GM12878 (cell line): Measurements from ENCODE around the gene SCARB1. TPM values are rescaled to one million over a fixed set of nuclear protein-coding genes. Genes with fewer than 3 reads are reported as not detected.

Experiments used
- ATAC-seq: fragments of 200-7000 bp; cut with Tn5 transposase; 3 replicates; pipeline ENCODE4 v1.9.1; 2020; ENCODE audit warnings: mild to moderate bottlenecking, moderate library complexity
- BruUV-seq: library from RNA; stranded (reverse); fragments of 400-500 nt; replicated peaks from 2 replicates; lab custom pipeline; 2021; lab: Mats Ljungman, UMichigan
- CTCF ChIA-PET: fragments of 300-600 bp; sonication (Branson Sonifier 250); formaldehyde crosslinking; extraction: SDS; loops from one replicate; lab custom pipeline; 2021; ENCODE audit warnings: inconsistent platforms; lab: Yijun Ruan, JAX
- POLR2A ChIA-PET: fragments of 350-600 bp; formaldehyde crosslinking; extraction: SDS; loops from one replicate; lab custom pipeline; 2021; ENCODE audit warnings: inconsistent platforms; lab: Charles Lee
- RAD21 ChIA-PET: fragments of 300-600 bp; sonication (Branson Sonifier 250); formaldehyde crosslinking; loops from one replicate; lab custom pipeline; 2023; ENCODE audit warnings: antibody characterized with exemption; ENCODE audit not compliant: unreplicated experiment; lab: Charles Lee
- SMC1A ChIA-PET: fragments of 300-600 bp; sonication (Branson Sonifier 250); formaldehyde crosslinking; loops from one replicate; lab custom pipeline; 2023; ENCODE audit not compliant: unreplicated experiment, uncharacterized antibody; lab: Charles Lee
- DNase-seq: peaks from one replicate; pipeline ENCODE4 v3.0.0-alpha.2; 2011; ENCODE audit warnings: low read depth, low spot score
- FAIRE-seq: peaks from 3 replicates; lab custom pipeline; 2011; peaks lifted over from hg19 to GRCh38; lab: Jason Lieb, UNC
- H2AFZ ChIP-seq: 2 replicates; pipeline ENCODE4 v1.6.0; 2011; ENCODE audit warnings: low read depth, low read length, control low read depth; ENCODE audit not compliant: control insufficient read depth
- H3K27ac ChIP-seq: 2 replicates; pipeline ENCODE4 v1.5.1; 2011; ENCODE audit warnings: control low read depth; ENCODE audit not compliant: control insufficient read depth, insufficient read depth
- H3K27me3 ChIP-seq, 2 experiments: replicated peaks in 1 of 2; 2 replicates each; pipeline versions ENCODE4 v1.6.0 to v1.6.1; 2011; ENCODE audit warnings: low read length in 1 of 2; ENCODE audit not compliant: control insufficient read depth in 2 of 2, insufficient read depth in 2 of 2
- H3K36me3 ChIP-seq, 2 experiments: 2 replicates each; pipeline ENCODE4 v1.5.1; 2011; ENCODE audit warnings: low read length in 1 of 2; ENCODE audit not compliant: control insufficient read depth in 2 of 2, insufficient read depth in 2 of 2
- H3K4me1 ChIP-seq: 2 replicates; pipeline ENCODE4 v1.6.1; 2011; ENCODE audit warnings: mild to moderate bottlenecking, low read length, moderate library complexity, mixed read lengths; ENCODE audit not compliant: control insufficient read depth, insufficient read depth
- H3K4me2 ChIP-seq: 2 replicates; pipeline ENCODE4 v1.6.0; 2011; ENCODE audit warnings: control low read depth; ENCODE audit not compliant: control insufficient read depth, insufficient read depth
- H3K4me3 ChIP-seq: fragments of 200-600 bp; sonication (generic); 2 replicates; pipeline ENCODE4 v1.5.1; 2016
- H3K79me2 ChIP-seq: 2 replicates; pipeline ENCODE4 v1.6.0; 2011; ENCODE audit warnings: low read length; ENCODE audit not compliant: control insufficient read depth, insufficient read depth
- H3K9ac ChIP-seq: 2 replicates; pipeline ENCODE4 v1.8.0; 2011; ENCODE audit warnings: low read length, control low read depth, mixed read lengths; ENCODE audit not compliant: control insufficient read depth, insufficient read depth
- H3K9me3 ChIP-seq: replicated peaks from 3 replicates; pipeline ENCODE4 v1.5.1; 2011; ENCODE audit warnings: mild to moderate bottlenecking, low read length; ENCODE audit not compliant: control insufficient read depth, insufficient read depth
- H4K20me1 ChIP-seq: 2 replicates; pipeline ENCODE4 v1.6.0; 2011; ENCODE audit not compliant: control insufficient read depth, insufficient read depth
- ATF7 ChIP-seq: fragments of 450-650 bp; IDR thresholded peaks from 2 replicates; pipeline ENCODE4 v1.6.1; 2016; ENCODE audit warnings: low read depth, mild to moderate bottlenecking
- CREB1 ChIP-seq: IDR thresholded peaks from 2 replicates; pipeline ENCODE4 v1.6.1; 2012; ENCODE audit warnings: low read depth, mild to moderate bottlenecking, inconsistent platforms
- CREM ChIP-seq: IDR thresholded peaks from 2 replicates; pipeline ENCODE4 v1.6.1; 2014; ENCODE audit warnings: antibody characterized with exemption, low read depth
- GABPA ChIP-seq: IDR thresholded peaks from 2 replicates; pipeline ENCODE4 v1.6.1; 2014; ENCODE audit warnings: antibody characterized with exemption, low read depth, mild to moderate bottlenecking, inconsistent platforms
- KLF5 ChIP-seq: fragments of 450-650 bp; IDR thresholded peaks from 2 replicates; pipeline ENCODE4 v1.6.1; 2014; ENCODE audit warnings: mild to moderate bottlenecking; ENCODE audit not compliant: partially characterized antibody
- MEF2A ChIP-seq: IDR thresholded peaks from 2 replicates; pipeline ENCODE4 v1.6.1; 2011; ENCODE audit warnings: low read depth, mild to moderate bottlenecking, low read length, moderate library complexity; ENCODE audit not compliant: insufficient read depth
- MYB ChIP-seq: fragments of 150-350 bp; IDR thresholded peaks from 2 replicates; pipeline ENCODE4 v1.6.1; 2014; ENCODE audit warnings: mild to moderate bottlenecking, low read depth, low read length, borderline replicate concordance
- NRF1 ChIP-seq: conservative IDR thresholded peaks from 2 replicates; pipeline ENCODE4 v1.6.1; 2011; ENCODE audit warnings: mild to moderate bottlenecking, low read depth, low read length, improper control_type of control experiment
- SP1 ChIP-seq: IDR thresholded peaks from one replicate; pipeline ENCODE4 v1.6.1; 2011; ENCODE audit warnings: low read depth, low read length
- SPI1 ChIP-seq: IDR thresholded peaks from 2 replicates; pipeline ENCODE4 v1.6.1; 2011; ENCODE audit warnings: low read depth, mild to moderate bottlenecking, low read length, moderate library complexity, borderline replicate concordance; ENCODE audit not compliant: insufficient read depth
- SREBF2 ChIP-seq: IDR thresholded peaks from 2 replicates; pipeline ENCODE4 v1.6.1; 2012; ENCODE audit warnings: mild to moderate bottlenecking, low read length
- SUZ12 ChIP-seq: fragments of 200-600 bp; sonication (generic); IDR thresholded peaks from one replicate; pipeline ENCODE4 v1.6.1; 2018; ENCODE audit warnings: antibody characterized with exemption, mild to moderate bottlenecking; ENCODE audit not compliant: unreplicated experiment
- ZZZ3 ChIP-seq: IDR thresholded peaks from 2 replicates; pipeline ENCODE4 v1.6.1; 2011; ENCODE audit warnings: low read depth; ENCODE audit not compliant: control insufficient read depth, insufficient read length
- WGBS: methylation state at CpG from one replicate; pipeline ENCODE4 v1.1.6; 2016; ENCODE audit warnings: low lambda C conversion rate; ENCODE audit not compliant: insufficient replicate concordance, insufficient coverage; ENCODE audit errors: missing lambda C conversion rate; 5-methylcytosine and 5-hydroxymethylcytosine counted together
- in situ Hi-C: fragments of 300-500 bp; cut with MboI; formaldehyde crosslinking; loops from 9 replicates; pipeline ENCODE4 v1.14.3; 2018; ENCODE audit warnings: mixed read lengths
- intact Hi-C: fragments of 100-400 bp; cut with micrococcal nuclease; formaldehyde crosslinking; loops from one replicate; pipeline ENCODE4 v1.14.2; 2022; ENCODE audit not compliant: unreplicated experiment
- polyA plus RNA-seq, 11 experiments: library from polyadenylated mRNA; depleted of rRNA in 4 of 11; unstranded in 6 of 11; stranded (reverse) in 5 of 11; fragments of >200 nt; fragmentation: Nextera tagmentation in 4 of 11; fragmentation: Illumina TruSeq in 1 of 11; extraction: Ambion mirVana in 4 of 11; extraction: Trizol in 1 of 11; gene quantifications; 1 replicate in 1 of 11; 2 replicates in 10 of 11; pipeline versions ENCODE4 v1.2.1 to v1.2.3, GENCODE V29; 2011 to 2016; ENCODE audit warnings: inconsistent platforms in 2 of 11, missing spikeins in 2 of 11, low read depth in 1 of 11
- total RNA-seq, 4 experiments: library from RNA; depleted of rRNA in 3 of 4; stranded (reverse); fragments of >200 nt in 3 of 4; fragmentation: Illumina TruSeq in 1 of 4; extraction: Trizol in 1 of 4; gene quantifications; 2 replicates each; pipeline versions ENCODE4 v1.2.1 to v1.2.3, GENCODE V29; 2013 to 2021
- TF ChIP-seq, protein P1 (sequence below): IDR thresholded peaks from 2 replicates; pipeline ENCODE4 v1.6.1; 2011; ENCODE audit warnings: borderline replicate concordance, low read depth, mild to moderate bottlenecking, moderate library complexity, low read length; ENCODE audit not compliant: insufficient read depth, poor library complexity, severe bottlenecking
- TF ChIP-seq, protein P2 (sequence below): fragments of 450-650 bp; IDR thresholded peaks from 2 replicates; pipeline ENCODE4 v1.6.1; 2017; ENCODE audit warnings: mild to moderate bottlenecking
- TF ChIP-seq, protein P3 (sequence below): fragments of 450-650 bp; IDR thresholded peaks from 2 replicates; pipeline ENCODE4 v1.6.1; 2017; ENCODE audit warnings: mild to moderate bottlenecking, low read depth, inconsistent platforms; ENCODE audit not compliant: poor library complexity, severe bottlenecking

The SCARB1 gene
- total and polyA plus RNA-seq, 10 of the 15 experiments (the other 5 are each of a cell fraction or from before 2014, with no cell fraction given), result 0.34 to 104 (median 63.1) TPM

DNA sequence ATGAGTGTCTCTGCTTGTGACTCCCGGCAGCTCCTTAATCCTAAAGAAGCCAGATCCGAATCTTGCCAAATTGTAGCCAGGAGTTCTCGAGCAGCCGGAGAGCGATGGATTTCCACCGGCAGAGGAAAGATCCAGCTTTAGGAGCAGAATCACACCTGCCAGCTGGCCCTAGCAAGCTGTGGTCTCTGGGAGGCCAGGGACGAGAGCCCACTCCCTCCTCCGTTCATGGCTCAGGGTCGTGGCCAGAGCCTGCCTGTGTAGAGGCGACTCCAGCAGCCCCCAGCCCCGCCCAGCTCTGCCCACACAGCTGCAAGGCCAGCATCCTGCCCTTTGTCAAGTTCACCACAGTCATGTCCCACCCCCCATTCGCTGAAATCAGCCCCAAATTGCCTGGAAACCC lies 121.0 kb downstream of the SCARB1 start (continued):
- TF ChIP-seq CREB1 (no peak), SUZ12 (no peak)
- TF ChIP-seq, all 136 proteins: peak for 0

DNA sequence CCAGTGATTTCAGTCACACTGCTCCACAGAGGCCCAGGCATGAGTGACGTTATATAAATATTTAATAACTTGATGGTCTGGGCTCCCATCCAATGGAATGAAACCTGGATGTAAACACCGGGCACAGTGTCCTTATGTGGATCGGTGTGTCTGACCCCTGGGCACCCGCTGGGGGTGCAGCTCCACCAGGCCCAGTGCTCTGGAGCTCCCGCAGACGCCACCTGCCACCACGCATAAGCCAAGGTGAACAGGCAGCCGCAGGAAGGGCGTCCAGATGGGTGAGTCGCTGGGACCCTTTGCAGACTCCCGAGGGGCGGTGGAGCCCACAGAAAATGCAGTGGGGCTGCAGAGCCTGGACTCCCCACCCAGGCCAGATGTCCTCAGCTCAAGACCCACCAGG lies 121.6 kb downstream of the SCARB1 start:
- no peak overlapping the region for H2AFZ ChIP-seq
- ChIA-PET SMC1A (no interaction called here), RAD21 (no interaction called here), POLR2A (no interaction called here), CTCF (interaction anchor here (1.4 to 1.7 kb wide), 2 partner anchors 22 to 29 kb away, joined by 5 to 6 read pairs; no protein-coding TSS in a partner anchor)
- H3K36me3 ChIP-seq, result no peaks in the 10 kb centered on the region
- no peak overlapping the region for H3K4me3 ChIP-seq
- H3K27ac ChIP-seq, result no peak overlapping the region
- DNase-seq (no peak), ATAC-seq (no peak), FAIRE-seq (no peak)
- no peaks in the 10 kb centered on the region; a peak in 1 of 4 replicates for H3K27me3 ChIP-seq
- no peaks in the 10 kb centered on the region; the same call in 2 of the 3 replicates for H3K9me3 ChIP-seq
- TF ChIP-seq NRF1 (no peak), ATF7 (no peak), MEF2A (no peak), MYB (no peak), CREM (no peak), SP1 (no peak), KLF5 (no peak), SPI1 (no peak), ZZZ3 (no peak), SREBF2 (no peak), GABPA (no peak)
- TF ChIP-seq, protein P1, sequence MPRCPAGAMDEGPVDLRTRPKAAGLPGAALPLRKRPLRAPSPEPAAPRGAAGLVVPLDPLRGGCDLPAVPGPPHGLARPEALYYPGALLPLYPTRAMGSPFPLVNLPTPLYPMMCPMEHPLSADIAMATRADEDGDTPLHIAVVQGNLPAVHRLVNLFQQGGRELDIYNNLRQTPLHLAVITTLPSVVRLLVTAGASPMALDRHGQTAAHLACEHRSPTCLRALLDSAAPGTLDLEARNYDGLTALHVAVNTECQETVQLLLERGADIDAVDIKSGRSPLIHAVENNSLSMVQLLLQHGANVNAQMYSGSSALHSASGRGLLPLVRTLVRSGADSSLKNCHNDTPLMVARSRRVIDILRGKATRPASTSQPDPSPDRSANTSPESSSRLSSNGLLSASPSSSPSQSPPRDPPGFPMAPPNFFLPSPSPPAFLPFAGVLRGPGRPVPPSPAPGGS, result no peak
- TF ChIP-seq, protein P2, sequence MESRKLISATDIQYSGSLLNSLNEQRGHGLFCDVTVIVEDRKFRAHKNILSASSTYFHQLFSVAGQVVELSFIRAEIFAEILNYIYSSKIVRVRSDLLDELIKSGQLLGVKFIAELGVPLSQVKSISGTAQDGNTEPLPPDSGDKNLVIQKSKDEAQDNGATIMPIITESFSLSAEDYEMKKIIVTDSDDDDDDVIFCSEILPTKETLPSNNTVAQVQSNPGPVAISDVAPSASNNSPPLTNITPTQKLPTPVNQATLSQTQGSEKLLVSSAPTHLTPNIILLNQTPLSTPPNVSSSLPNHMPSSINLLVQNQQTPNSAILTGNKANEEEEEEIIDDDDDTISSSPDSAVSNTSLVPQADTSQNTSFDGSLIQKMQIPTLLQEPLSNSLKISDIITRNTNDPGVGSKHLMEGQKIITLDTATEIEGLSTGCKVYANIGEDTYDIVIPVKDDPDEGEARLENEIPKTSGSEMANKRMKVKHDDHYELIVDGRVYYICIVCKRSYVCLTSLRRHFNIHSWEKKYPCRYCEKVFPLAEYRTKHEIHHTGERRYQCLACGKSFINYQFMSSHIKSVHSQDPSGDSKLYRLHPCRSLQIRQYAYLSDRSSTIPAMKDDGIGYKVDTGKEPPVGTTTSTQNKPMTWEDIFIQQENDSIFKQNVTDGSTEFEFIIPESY, result no peak
- TF ChIP-seq, protein P3, sequence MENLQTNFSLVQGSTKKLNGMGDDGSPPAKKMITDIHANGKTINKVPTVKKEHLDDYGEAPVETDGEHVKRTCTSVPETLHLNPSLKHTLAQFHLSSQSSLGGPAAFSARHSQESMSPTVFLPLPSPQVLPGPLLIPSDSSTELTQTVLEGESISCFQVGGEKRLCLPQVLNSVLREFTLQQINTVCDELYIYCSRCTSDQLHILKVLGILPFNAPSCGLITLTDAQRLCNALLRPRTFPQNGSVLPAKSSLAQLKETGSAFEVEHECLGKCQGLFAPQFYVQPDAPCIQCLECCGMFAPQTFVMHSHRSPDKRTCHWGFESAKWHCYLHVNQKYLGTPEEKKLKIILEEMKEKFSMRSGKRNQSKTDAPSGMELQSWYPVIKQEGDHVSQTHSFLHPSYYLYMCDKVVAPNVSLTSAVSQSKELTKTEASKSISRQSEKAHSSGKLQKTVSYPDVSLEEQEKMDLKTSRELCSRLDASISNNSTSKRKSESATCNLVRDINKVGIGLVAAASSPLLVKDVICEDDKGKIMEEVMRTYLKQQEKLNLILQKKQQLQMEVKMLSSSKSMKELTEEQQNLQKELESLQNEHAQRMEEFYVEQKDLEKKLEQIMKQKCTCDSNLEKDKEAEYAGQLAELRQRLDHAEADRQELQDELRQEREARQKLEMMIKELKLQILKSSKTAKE, result no peak
- BruUV-seq, result no TSS peak
- in situ Hi-C loops, result loop anchor here (10.0 kb wide), 1 partner anchor 57 kb away; no protein-coding TSS in a partner anchor
- intact Hi-C loops, result no loop called here
- H3K4me1 ChIP-seq, result peaks cover 6% of the 10 kb centered on the region
- 60% methylated on average over 12 of the region's 12 CpGs for WGBS
- no peaks in the 10 kb centered on the region for H3K79me2 ChIP-seq
- no peaks in the 10 kb centered on the region for H4K20me1 ChIP-seq
- no peak overlapping the region for H3K4me2 ChIP-seq
- H3K9ac ChIP-seq, result no peak overlapping the region
